Common myeloid progenitor, CD34-positive (primary cell): Measurements from ENCODE around the gene MYO1A.
A peak's percentile ranks its signal among the peaks of the same experiment; 100 is the strongest.
"Not testable (repeated sequence)": the region's sequence is repeated elsewhere in the genome, so short reads cannot be mapped to it uniquely, and the experiment has no call there.

Source experiments
- CTCF ChIA-PET: fragments of 350-600 bp; sonication (Branson Sonifier 250); formaldehyde crosslinking; loops from one replicate; lab custom pipeline; 2021; ENCODE audit warnings: antibody characterized with exemption; lab: Charles Lee
- POLR2A ChIA-PET: fragments of 350-600 bp; sonication (Branson Sonifier 250); formaldehyde crosslinking; loops from one replicate; lab custom pipeline; 2021; ENCODE audit warnings: antibody characterized with exemption; lab: Charles Lee
- DNase-seq, 3 donors: peaks; one replicate each; pipeline versions ENCODE4 v3.0.0 to v3.0.0-alpha.2; 2013
- H3K27ac ChIP-seq, 2 experiments: 1 replicate in 1 of 2; 2 replicates in 1 of 2; pipeline ENCODE4 v1.7.0; 2013; ENCODE audit warnings: inconsistent platforms in 2 of 2, low read length in 2 of 2, mild to moderate bottlenecking in 2 of 2, low read depth in 1 of 2, moderate library complexity in 1 of 2; ENCODE audit not compliant: severe bottlenecking in 2 of 2, insufficient read depth in 1 of 2, poor library complexity in 1 of 2
- H3K27me3 ChIP-seq, 5 experiments: replicated peaks in 2 of 5; 1 replicate in 3 of 5; 2 replicates in 2 of 5; pipeline versions ENCODE4 v1.6.1 to v1.7.0; 2013; ENCODE audit warnings: low read length in 4 of 5, mild to moderate bottlenecking in 2 of 5, moderate library complexity in 2 of 5, inconsistent platforms in 1 of 5; ENCODE audit not compliant: insufficient read depth in 5 of 5, control insufficient read depth in 4 of 5
- H3K36me3 ChIP-seq, 4 experiments: 1 replicate in 2 of 4; 2 replicates in 2 of 4; pipeline versions ENCODE4 v1.6.1 to v1.7.0; 2013; ENCODE audit warnings: low read length in 3 of 4, control low read depth in 1 of 4, mild to moderate bottlenecking in 1 of 4; ENCODE audit not compliant: control insufficient read depth in 4 of 4, insufficient read depth in 4 of 4
- H3K4me1 ChIP-seq, 4 experiments: 1 replicate in 3 of 4; 2 replicates in 1 of 4; pipeline versions ENCODE4 v1.6.1 to v1.7.1; 2013; ENCODE audit warnings: low read length in 3 of 4, mild to moderate bottlenecking in 3 of 4, control low read depth in 1 of 4, inconsistent platforms in 1 of 4, moderate library complexity in 1 of 4; ENCODE audit not compliant: control insufficient read depth in 4 of 4, insufficient read depth in 4 of 4; ENCODE audit errors: control extremely low read depth in 1 of 4
- H3K4me3 ChIP-seq, 7 experiments: 1 replicate in 4 of 7; 2 replicates in 3 of 7; pipeline versions ENCODE4 v1.5.1 to v1.7.0; 2013; ENCODE audit warnings: mild to moderate bottlenecking in 7 of 7, low read length in 6 of 7, moderate library complexity in 6 of 7, inconsistent platforms in 2 of 7, low read depth in 2 of 7, control low read depth in 1 of 7; ENCODE audit not compliant: insufficient read depth in 4 of 7, control insufficient read depth in 1 of 7; ENCODE audit errors: extremely low read depth in 1 of 7
- H3K9me3 ChIP-seq, 5 experiments: 1 replicate in 4 of 5; 2 replicates in 1 of 5; pipeline versions ENCODE4 v1.6.1 to v1.7.1; 2013; ENCODE audit warnings: low read length in 4 of 5, mild to moderate bottlenecking in 2 of 5, inconsistent platforms in 1 of 5, low read depth in 1 of 5, moderate library complexity in 1 of 5; ENCODE audit not compliant: control insufficient read depth in 4 of 5, insufficient read depth in 2 of 5; ENCODE audit errors: control extremely low read depth in 1 of 5
- WGBS: methylation state at CpG from one replicate; pipeline ENCODE4 v1.1.5; 2013; ENCODE audit not compliant: insufficient coverage; 5-methylcytosine and 5-hydroxymethylcytosine counted together

Gene MYO1A

DNA sequence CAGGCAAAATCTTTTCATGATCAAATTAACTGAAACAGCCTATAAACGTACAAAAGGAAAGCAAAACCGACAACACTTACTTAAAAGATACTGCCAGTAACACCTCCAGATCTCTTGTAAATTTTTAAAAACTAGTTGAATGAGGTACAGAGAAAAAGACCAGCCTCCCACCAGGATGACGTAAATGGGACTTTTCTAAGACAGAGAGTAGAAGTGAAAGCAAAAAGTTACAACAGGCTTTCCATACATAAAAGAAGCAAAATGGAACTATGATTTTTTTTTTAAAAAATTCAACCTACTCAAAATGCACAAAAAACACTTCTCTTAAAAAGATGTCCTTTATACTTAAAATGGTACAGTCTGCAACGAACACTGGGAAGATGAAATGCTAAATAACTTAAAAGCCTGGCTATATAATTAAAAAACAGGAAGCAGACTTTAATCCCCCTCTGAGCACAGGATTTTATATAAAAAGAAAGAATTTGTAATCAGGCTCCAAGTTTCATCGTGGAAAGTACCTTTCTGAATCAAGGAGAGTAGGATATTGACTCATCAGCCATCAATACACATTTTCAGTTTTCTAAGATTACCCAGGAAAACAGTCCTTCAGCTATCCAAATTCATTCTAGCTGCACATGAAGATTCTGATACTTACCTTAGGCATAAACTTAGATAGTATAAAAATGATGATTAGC is 14.2 kb upstream of the MYO1A start:
- DNase-seq: peak in 2 of 3 donors; percentile 56 to 74
- Histone ChIP-seq H3K36me3 (peaks cover 10 to 47% (median 22%) of the 10 kb centered on the region in 4 experiments), H3K27me3 (no peaks in the 10 kb centered on the region), H3K4me3 (peak overlapping the region in 1 of 7 experiments; percentile 34), H3K4me1 (peaks cover 0 to 9% (median 0%) of the 10 kb centered on the region in 4 experiments), H3K27ac (peak overlapping the region; percentile 27 to 29), H3K9me3 (no peaks in the 10 kb centered on the region)
- no CpG with 5 or more reads among the region's 5 CpGs for WGBS
- ChIA-PET POLR2A (no interaction called here), CTCF (interaction anchor here (1.6 to 29.8 kb wide), 10 partner anchors 9 to 309 kb away, joined by 4 to 835 read pairs (median 11); partner anchors contain the start of genes NAB2, STAT6, TAC3 and ZBTB39)

DNA sequence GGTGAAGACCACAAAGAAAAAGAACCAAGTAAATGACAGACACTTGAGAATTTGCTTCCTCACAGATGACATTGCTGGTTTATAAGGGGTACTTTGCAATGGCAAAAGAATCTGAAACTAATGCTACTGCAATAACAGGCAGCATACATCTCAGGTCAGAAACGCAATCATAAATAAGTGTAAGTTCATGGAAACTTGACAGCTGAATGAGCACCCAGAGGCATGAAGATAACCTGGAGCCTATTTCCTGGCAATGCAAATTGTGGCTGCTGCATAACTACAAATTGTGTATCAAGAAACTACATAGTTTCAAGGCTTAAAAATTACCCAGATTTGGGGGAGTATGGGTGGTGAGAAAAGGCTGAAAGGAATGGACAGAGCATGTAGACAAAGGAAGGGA is 8.5 kb upstream of the MYO1A start:
- H3K36me3 ChIP-seq: peaks cover 15 to 53% (median 34%) of the 10 kb centered on the region in 4 experiments
- ChIA-PET CTCF (interaction anchor here (0.9 to 29.8 kb wide), 12 partner anchors 10 to 296 kb away, joined by 3 to 835 read pairs (median 12); partner anchors contain the start of genes HSD17B6, MYO1A, NAB2 and STAT6), POLR2A (no interaction called here)
- no peak overlapping the region for H3K4me3 ChIP-seq
- H3K27me3 ChIP-seq: no peaks in the 10 kb centered on the region
- no peaks in the 10 kb centered on the region for H3K9me3 ChIP-seq
- no peak for DNase-seq
- 100% methylated on average over 1 of the region's 1 CpG for WGBS
- no peaks in the 10 kb centered on the region for H3K4me1 ChIP-seq
- peak overlapping the region in 1 of 2 experiments; percentile 1 for H3K27ac ChIP-seq

- Histone ChIP-seq H3K9me3 (no peaks in the 10 kb centered on the region), H3K27me3 (no peaks in the 10 kb centered on the region), H3K4me1 (no peaks in the 10 kb centered on the region), H3K27ac (no peak overlapping the region), H3K36me3 (peaks cover 15 to 46% (median 30%) of the 10 kb centered on the region in 4 experiments), H3K4me3 (no peak overlapping the region)
- DNase-seq: no peak
- WGBS: 87% methylated on average over 5 of the region's 6 CpGs
- ChIA-PET CTCF (interaction anchor here (0.7 to 29.8 kb wide), 10 partner anchors 8 to 55 kb away, joined by 3 to 835 read pairs (median 8); partner anchors contain the start of genes MYO1A, NAB2, NEMP1 and STAT6), POLR2A (no interaction called here)
Measured at GRCh38 chr12:57057067-57057751, 7.3 kb upstream of the MYO1A start.

GRCh38 chr12:57055824-57056223 is 5.9 kb upstream of the MYO1A start:
- peaks cover 15 to 45% (median 30%) of the 10 kb centered on the region in 4 experiments for H3K36me3 ChIP-seq
- H3K27me3 ChIP-seq: no peaks in the 10 kb centered on the region
- ChIA-PET CTCF (interaction anchor here (1.5 to 8.1 kb wide), 2 partner anchors 17 to 50 kb away, joined by 3 to 56 read pairs; no protein-coding TSS in a partner anchor), POLR2A (no interaction called here)
- H3K4me1 ChIP-seq: no peaks in the 10 kb centered on the region
- WGBS: 89% methylated on average over 3 of the region's 3 CpGs
- no peak overlapping the region for H3K4me3 ChIP-seq
- no peaks in the 10 kb centered on the region for H3K9me3 ChIP-seq
- no peak overlapping the region for H3K27ac ChIP-seq
- no peak for DNase-seq

DNA sequence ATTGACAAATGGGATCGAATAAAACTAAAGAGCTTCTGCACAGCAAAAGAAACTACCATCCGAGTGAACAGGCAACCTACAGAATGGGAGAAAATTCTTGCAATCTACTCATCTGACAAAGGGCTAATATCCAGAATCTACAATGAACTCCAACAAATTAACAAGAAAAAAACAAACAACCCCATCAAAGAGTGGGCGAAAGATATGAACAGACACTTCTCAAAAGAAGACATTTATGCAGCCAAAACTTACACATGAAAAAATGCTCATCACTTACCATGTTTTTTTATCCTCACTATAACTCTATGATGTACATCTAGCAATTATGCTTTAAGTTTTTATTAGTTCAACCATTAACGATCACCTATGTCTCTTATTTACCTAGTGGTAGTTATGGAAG is 4.0 kb upstream of the MYO1A start:
- CTCF ChIA-PET, DNase-seq, POLR2A ChIA-PET, H3K27me3 ChIP-seq, H3K4me1 ChIP-seq, H3K27ac ChIP-seq, H3K4me3 ChIP-seq, H3K9me3 ChIP-seq: not testable (repeated sequence)
- H3K36me3 ChIP-seq: peaks cover 5 to 26% (median 19%) of the 10 kb centered on the region in 4 experiments
- 100% methylated on average over 2 of the region's 4 CpGs for WGBS

- DNase-seq, H3K4me3 ChIP-seq, H3K4me1 ChIP-seq, H3K27me3 ChIP-seq, H3K9me3 ChIP-seq, POLR2A ChIA-PET, H3K27ac ChIP-seq: not testable (repeated sequence)
- H3K36me3 ChIP-seq: peaks cover 0 to 19% (median 13%) of the 10 kb centered on the region in 4 experiments
- WGBS: no CpG with 5 or more reads among the region's 4 CpGs
- CTCF ChIA-PET: interaction anchor here (1.2 kb wide), 2 partner anchors 12 to 22 kb away, joined by 4 to 5 read pairs; no protein-coding TSS in a partner anchor
Measured at GRCh38 chr12:57053146-57053545, 3.2 kb upstream of the MYO1A start.
